HPDE6-E6E7 (cell line): ENCODE results near the gene CORO7.
"Not testable (repeated sequence)": the region's sequence is repeated elsewhere in the genome, so short reads cannot be mapped to it uniquely, and the experiment has no call there.

ENCODE experiments used
- DNase-seq: peaks from one replicate; pipeline ENCODE4 v3.0.0; 2011; ENCODE audit warnings: missing footprints; ENCODE audit errors: extremely low spot score

CORO7 gene

GRCh38 chr16:4356820-4357219 is 59.6 kb downstream of the CORO7 start:
- DNase-seq: no peak

GRCh38 chr16:4354512-4355409 is 61.6 kb downstream of the CORO7 start:
- DNase-seq: no peak

GRCh38 chr16:4353675-4354074 is 62.7 kb downstream of the CORO7 start:
- DNase-seq: no peak

- DNase-seq: no peak
These were observed 63.6 kb downstream of the CORO7 start for GRCh38 chr16:4352843-4353242.

GRCh38 chr16:4351880-4352279 is 64.5 kb downstream of the CORO7 start:
- no peak for DNase-seq

GRCh38 chr16:4350787-4351659 is 65.4 kb downstream of the CORO7 start, which contains the start of gene PAM16:
TSS of gene PAM16 (minus strand) at chr16:4351321. CDS start at chr16:4351234, 87 bp downstream.
- DNase-seq: no peak

GRCh38 chr16:4350365-4350786 is 66.0 kb downstream of the CORO7 start:
- DNase-seq: no peak

GRCh38 chr16:4349332-4349731 is 67.1 kb downstream of the CORO7 start:
- DNase-seq: no peak

- DNase-seq: no peak
These were observed 68.5 kb downstream of the CORO7 start for GRCh38 chr16:4347765-4348509.

GRCh38 chr16:4347010-4347409 is 69.4 kb downstream of the CORO7 start:
- DNase-seq: no peak

GRCh38 chr16:4345836-4346781 is 70.3 kb downstream of the CORO7 start:
- no peak for DNase-seq

- no peak for DNase-seq
These were observed 71.2 kb downstream of the CORO7 start for GRCh38 chr16:4344983-4345835.

- not testable (repeated sequence) for DNase-seq
These were observed 72.0 kb downstream of the CORO7 start for GRCh38 chr16:4344300-4344982.

- no peak for DNase-seq
These were observed 73.3 kb downstream of the CORO7 start for GRCh38 chr16:4342866-4343744.

- no peak for DNase-seq
These were observed 75.1 kb downstream of the CORO7 start for GRCh38 chr16:4341250-4341649.

- no peak for DNase-seq
These were observed 76.0 kb downstream of the CORO7 start for GRCh38 chr16:4340443-4340842.

GRCh38 chr16:4339909-4340308 is 76.5 kb downstream of the CORO7 start:
- DNase-seq: no peak

GRCh38 chr16:4339455-4339854 is 76.9 kb downstream of the CORO7 start:
- no peak for DNase-seq
